ENCODE measurements around the gene TNFRSF19. TPM values are rescaled to one million over a fixed set of nuclear protein-coding genes. Genes with fewer than 3 reads are reported as not detected.

The TNFRSF19 gene
- total RNA-seq, 1 experiment from 2014 or later, result 0.06 TPM

DNA sequence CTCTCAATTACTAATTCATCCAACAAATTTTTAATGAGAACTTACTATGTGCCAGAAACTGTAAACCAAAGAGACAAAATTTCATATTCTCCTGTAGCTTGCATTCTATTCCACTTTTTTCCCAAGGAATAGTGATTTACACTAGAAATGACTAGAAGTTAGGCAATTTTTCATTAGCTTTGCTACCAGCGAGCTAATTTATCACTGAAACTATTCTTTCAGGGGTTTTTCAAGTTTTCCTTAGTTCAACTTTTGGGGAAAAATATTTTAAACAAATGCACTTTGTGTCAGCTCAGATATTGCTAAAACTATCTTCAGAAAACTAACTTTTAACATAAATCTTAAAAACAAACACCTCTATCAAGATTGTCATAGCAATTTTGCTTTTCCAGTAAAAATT lies 5.4 kb downstream of the TNFRSF19 start:
- H3K27ac ChIP-seq (ENCODE audit: low read depth, low read length, poor library complexity, severe bottlenecking), result no peak overlapping the region
- no peaks in the 10 kb centered on the region for H3K9me3 ChIP-seq (ENCODE audit: low read depth, low read length, poor library complexity, severe bottlenecking)
- H3K27me3 ChIP-seq (replicated peaks; ENCODE audit: insufficient read depth, low read depth, low read length, poor library complexity), result peaks cover 60% of the 10 kb centered on the region
- CTCF ChIA-PET, result interaction anchor here (0.6 kb wide), 1 partner anchor 85 kb away, joined by 5 read pairs; no protein-coding TSS in a partner anchor
- no peak overlapping the region for H3K4me3 ChIP-seq (ENCODE audit: low read depth, low read length, poor library complexity, severe bottlenecking)
- no peak for DNase-seq (ENCODE audit: low spot score)
- no peaks in the 10 kb centered on the region for H3K36me3 ChIP-seq (ENCODE audit: insufficient read depth, low read length, poor library complexity, severe bottlenecking)
- no peaks in the 10 kb centered on the region for H3K4me1 ChIP-seq (ENCODE audit: insufficient read depth, low read length, poor library complexity, severe bottlenecking)
- intact Hi-C loops (cut with micrococcal nuclease; ENCODE audit: unreplicated experiment), result loop anchor here (10.0 kb wide), 1 partner anchor 299 kb away; no protein-coding TSS in a partner anchor
- no peak for TF ChIP-seq EZH2 (IDR thresholded peaks at IDR 0.05; ENCODE audit: borderline replicate concordance, low read depth, low read length, poor library complexity, severe bottlenecking)
- TF ChIP-seq, protein P1, sequence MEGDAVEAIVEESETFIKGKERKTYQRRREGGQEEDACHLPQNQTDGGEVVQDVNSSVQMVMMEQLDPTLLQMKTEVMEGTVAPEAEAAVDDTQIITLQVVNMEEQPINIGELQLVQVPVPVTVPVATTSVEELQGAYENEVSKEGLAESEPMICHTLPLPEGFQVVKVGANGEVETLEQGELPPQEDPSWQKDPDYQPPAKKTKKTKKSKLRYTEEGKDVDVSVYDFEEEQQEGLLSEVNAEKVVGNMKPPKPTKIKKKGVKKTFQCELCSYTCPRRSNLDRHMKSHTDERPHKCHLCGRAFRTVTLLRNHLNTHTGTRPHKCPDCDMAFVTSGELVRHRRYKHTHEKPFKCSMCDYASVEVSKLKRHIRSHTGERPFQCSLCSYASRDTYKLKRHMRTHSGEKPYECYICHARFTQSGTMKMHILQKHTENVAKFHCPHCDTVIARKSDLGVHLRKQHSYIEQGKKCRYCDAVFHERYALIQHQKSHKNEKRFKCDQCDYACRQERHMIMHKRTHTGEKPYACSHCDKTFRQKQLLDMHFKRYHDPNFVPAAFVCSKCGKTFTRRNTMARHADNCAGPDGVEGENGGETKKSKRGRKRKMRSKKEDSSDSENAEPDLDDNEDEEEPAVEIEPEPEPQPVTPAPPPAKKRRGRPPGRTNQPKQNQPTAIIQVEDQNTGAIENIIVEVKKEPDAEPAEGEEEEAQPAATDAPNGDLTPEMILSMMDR (conservative IDR thresholded peaks at IDR 0.05; ENCODE audit: low read depth, low read length), result no peak
- POLR2A ChIA-PET (ENCODE audit: low non-redundant PET), result no interaction called here
- no TSS peak for BruUV-seq (replicated peaks)

DNA sequence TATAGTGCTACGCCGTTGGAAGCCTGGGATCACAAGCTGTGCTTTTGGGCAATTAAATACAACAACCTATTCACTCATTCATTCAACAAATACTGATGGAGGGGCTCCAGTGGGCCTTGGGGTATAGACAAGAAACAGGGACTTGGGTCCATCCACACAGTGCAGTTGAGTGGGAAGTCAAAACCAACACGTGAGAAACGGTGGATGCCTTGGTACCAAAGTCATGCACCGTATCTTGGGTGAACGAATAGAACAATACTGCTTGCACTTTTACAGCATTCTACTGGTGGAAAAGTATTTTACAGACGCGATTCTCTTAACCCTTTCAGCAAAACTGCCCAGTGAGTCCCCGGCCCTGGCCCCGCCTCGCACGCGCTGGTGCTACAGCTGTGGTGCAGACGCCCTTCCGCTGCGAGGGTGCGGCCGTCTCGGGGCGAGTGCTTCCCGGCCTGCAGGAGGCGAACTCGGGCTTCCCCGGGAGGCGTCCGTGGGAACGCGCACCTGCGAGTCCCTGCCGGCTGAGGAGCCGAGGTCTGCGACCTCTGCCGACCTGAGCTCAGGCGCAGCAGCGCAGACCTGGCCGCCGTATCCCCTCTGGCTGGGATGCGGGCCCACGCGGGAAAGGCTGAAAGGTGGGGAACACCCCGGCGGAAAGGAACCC lies 8.3 kb downstream of the TNFRSF19 start:
- Histone ChIP-seq H3K27ac (ENCODE audit: low read depth, low read length, poor library complexity, severe bottlenecking) (no peak overlapping the region), H3K9me3 (ENCODE audit: low read depth, low read length, poor library complexity, severe bottlenecking) (no peaks in the 10 kb centered on the region), H3K4me1 (ENCODE audit: insufficient read depth, low read length, poor library complexity, severe bottlenecking) (no peaks in the 10 kb centered on the region), H3K36me3 (ENCODE audit: insufficient read depth, low read length, poor library complexity, severe bottlenecking) (no peaks in the 10 kb centered on the region), H3K4me3 (ENCODE audit: low read depth, low read length, poor library complexity, severe bottlenecking) (peak overlapping the region; percentile 60), H3K27me3 (replicated peaks; ENCODE audit: insufficient read depth, low read depth, low read length, poor library complexity) (peaks cover 48% of the 10 kb centered on the region)
- no TSS peak for BruUV-seq (replicated peaks)
- POLR2A ChIA-PET (ENCODE audit: low non-redundant PET), result no interaction called here
- no peak for TF ChIP-seq EZH2 (IDR thresholded peaks at IDR 0.05; ENCODE audit: borderline replicate concordance, low read depth, low read length, poor library complexity, severe bottlenecking)
- TF ChIP-seq, protein P1 (conservative IDR thresholded peaks at IDR 0.05; ENCODE audit: low read depth, low read length), result peak; percentile 71
- intact Hi-C loops (cut with micrococcal nuclease; ENCODE audit: unreplicated experiment), result loop anchor here (10.0 kb wide), 1 partner anchor 296 kb away; no protein-coding TSS in a partner anchor
- CTCF ChIA-PET, result interaction anchor here (0.5 kb wide), 1 partner anchor 1889 kb away, joined by 4 read pairs; no protein-coding TSS in a partner anchor
- DNase-seq (ENCODE audit: low spot score), result peak; percentile 66

DNA sequence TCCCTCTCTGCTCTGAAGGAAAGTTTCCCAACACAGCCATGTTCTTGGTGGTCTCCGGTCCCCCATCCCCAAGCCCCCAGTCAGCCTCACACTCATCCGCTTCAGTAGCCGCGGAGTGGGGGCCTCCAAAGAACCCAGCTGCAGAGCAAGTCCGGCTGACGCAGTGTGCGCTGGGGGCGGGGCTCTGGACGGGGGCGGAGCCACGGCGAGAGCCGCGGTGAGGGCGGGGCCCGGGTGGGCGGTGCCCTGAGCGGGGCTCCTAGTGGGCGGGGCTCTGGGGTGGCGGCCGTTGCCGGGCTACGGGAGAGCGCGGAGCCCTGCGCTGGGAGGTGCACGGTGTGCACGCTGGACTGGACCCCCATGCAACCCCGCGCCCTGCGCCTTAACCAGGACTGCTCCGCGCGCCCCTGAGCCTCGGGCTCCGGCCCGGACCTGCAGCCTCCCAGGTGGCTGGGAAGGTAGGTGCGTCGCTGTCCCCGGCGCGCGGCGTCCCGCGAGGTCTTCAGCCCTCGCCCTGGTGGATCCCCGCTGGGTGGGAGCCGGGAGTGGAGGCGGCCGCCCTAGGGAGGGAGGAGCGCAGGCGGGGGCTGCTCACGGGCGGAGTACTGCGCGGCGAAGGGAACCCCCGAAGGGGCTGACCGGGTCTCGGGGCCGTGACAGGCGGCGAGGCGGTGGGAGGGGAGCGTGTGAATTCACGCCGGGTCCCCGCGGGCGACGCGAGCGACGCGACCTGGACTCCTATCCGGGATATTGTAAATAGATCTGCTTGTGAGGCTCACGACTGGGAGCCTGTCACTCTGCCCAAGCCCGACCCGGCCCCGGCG lies 9.1 kb downstream of the TNFRSF19 start:
- intact Hi-C loops (cut with micrococcal nuclease; ENCODE audit: unreplicated experiment), result loop anchor here (10.0 kb wide), 1 partner anchor 296 kb away; no protein-coding TSS in a partner anchor
- BruUV-seq (replicated peaks), result no TSS peak
- TF ChIP-seq, protein P1 (conservative IDR thresholded peaks at IDR 0.05; ENCODE audit: low read depth, low read length), result no peak
- TF ChIP-seq EZH2 (IDR thresholded peaks at IDR 0.05; ENCODE audit: borderline replicate concordance, low read depth, low read length, poor library complexity, severe bottlenecking), result no peak
- POLR2A ChIA-PET (ENCODE audit: low non-redundant PET), result no interaction called here
- peaks cover 55% of the 10 kb centered on the region for H3K27me3 ChIP-seq (replicated peaks; ENCODE audit: insufficient read depth, low read depth, low read length, poor library complexity)
- no peaks in the 10 kb centered on the region for H3K36me3 ChIP-seq (ENCODE audit: insufficient read depth, low read length, poor library complexity, severe bottlenecking)
- no peaks in the 10 kb centered on the region for H3K4me1 ChIP-seq (ENCODE audit: insufficient read depth, low read length, poor library complexity, severe bottlenecking)
- H3K4me3 ChIP-seq (ENCODE audit: low read depth, low read length, poor library complexity, severe bottlenecking), result peak overlapping the region; percentile 60
- CTCF ChIA-PET, result no interaction called here
- H3K9me3 ChIP-seq (ENCODE audit: low read depth, low read length, poor library complexity, severe bottlenecking), result no peaks in the 10 kb centered on the region
- peak; percentile 85 for DNase-seq (ENCODE audit: low spot score)
- no peak overlapping the region for H3K27ac ChIP-seq (ENCODE audit: low read depth, low read length, poor library complexity, severe bottlenecking)
